IMR-90 (cell line): Measurements from ENCODE around the gene GNG11.

Experiments used
- BHLHE40 ChIP-seq: fragments of 150-350 bp; IDR thresholded peaks from 2 replicates; pipeline ENCODE4 v1.6.1; 2016; ENCODE audit warnings: mild to moderate bottlenecking, low read depth, low read length
- CTCF ChIP-seq: conservative IDR thresholded peaks from 2 replicates; pipeline ENCODE4 v1.5.1; 2012; ENCODE audit warnings: mild to moderate bottlenecking, low read depth, low read length, improper control_type of control experiment
- ELK1 ChIP-seq: fragments of 150-350 bp; IDR thresholded peaks from 2 replicates; pipeline ENCODE4 v1.6.1; 2016; ENCODE audit warnings: low read depth, mild to moderate bottlenecking, low read length, moderate library complexity, borderline replicate concordance
- FOS ChIP-seq: fragments of 150-350 bp; IDR thresholded peaks from 2 replicates; pipeline ENCODE4 v1.6.1; 2016; ENCODE audit warnings: low read depth, low read length
- MAFK ChIP-seq: IDR thresholded peaks from 2 replicates; pipeline ENCODE4 v1.6.1; 2012; ENCODE audit warnings: low read depth, low read length, improper control_type of control experiment
- MXI1 ChIP-seq: IDR thresholded peaks from 2 replicates; pipeline ENCODE4 v1.6.1; 2012; ENCODE audit warnings: low read depth, mild to moderate bottlenecking, low read length, moderate library complexity, borderline replicate concordance
- NFE2L2 ChIP-seq: fragments of 150-350 bp; IDR thresholded peaks from 2 replicates; pipeline ENCODE4 v1.6.1; 2016; ENCODE audit warnings: low read depth, mild to moderate bottlenecking, low read length
- POLR2A ChIP-seq: IDR thresholded peaks from 2 replicates; pipeline ENCODE4 v1.6.1; 2012; ENCODE audit warnings: mild to moderate bottlenecking, low read depth, low read length
- RAD21 ChIP-seq: IDR thresholded peaks from 2 replicates; pipeline ENCODE4 v1.6.1; 2012; ENCODE audit warnings: low read length, improper control_type of control experiment
- USF2 ChIP-seq: fragments of 150-350 bp; IDR thresholded peaks from 2 replicates; pipeline ENCODE4 v1.6.1; 2017; ENCODE audit warnings: mild to moderate bottlenecking, antibody characterized with exemption, low read length, low read depth

- TF ChIP-seq CTCF: no peak
- no peak for TF ChIP-seq POLR2A
- TF ChIP-seq MAFK: no peak
- TF ChIP-seq USF2: no peak
- no peak for TF ChIP-seq ELK1
- TF ChIP-seq FOS: no peak
- no peak for TF ChIP-seq BHLHE40
- TF ChIP-seq RAD21: no peak
- TF ChIP-seq NFE2L2: no peak
- no peak for TF ChIP-seq MXI1
Observed at GRCh38 chr7:93923942-93924341, 2.4 kb downstream of the GNG11 start.
